HG03439 (cell line): ENCODE results near the gene RNU6-9.

ENCODE experiments used
- ATAC-seq: cut with Tn5 transposase; IDR thresholded peaks from one replicate; pipeline ENCODE4 v1.9.1; 2021; ENCODE audit warnings: mild to moderate bottlenecking, moderate library complexity; ENCODE audit not compliant: unreplicated experiment

RNU6-9 gene

DNA sequence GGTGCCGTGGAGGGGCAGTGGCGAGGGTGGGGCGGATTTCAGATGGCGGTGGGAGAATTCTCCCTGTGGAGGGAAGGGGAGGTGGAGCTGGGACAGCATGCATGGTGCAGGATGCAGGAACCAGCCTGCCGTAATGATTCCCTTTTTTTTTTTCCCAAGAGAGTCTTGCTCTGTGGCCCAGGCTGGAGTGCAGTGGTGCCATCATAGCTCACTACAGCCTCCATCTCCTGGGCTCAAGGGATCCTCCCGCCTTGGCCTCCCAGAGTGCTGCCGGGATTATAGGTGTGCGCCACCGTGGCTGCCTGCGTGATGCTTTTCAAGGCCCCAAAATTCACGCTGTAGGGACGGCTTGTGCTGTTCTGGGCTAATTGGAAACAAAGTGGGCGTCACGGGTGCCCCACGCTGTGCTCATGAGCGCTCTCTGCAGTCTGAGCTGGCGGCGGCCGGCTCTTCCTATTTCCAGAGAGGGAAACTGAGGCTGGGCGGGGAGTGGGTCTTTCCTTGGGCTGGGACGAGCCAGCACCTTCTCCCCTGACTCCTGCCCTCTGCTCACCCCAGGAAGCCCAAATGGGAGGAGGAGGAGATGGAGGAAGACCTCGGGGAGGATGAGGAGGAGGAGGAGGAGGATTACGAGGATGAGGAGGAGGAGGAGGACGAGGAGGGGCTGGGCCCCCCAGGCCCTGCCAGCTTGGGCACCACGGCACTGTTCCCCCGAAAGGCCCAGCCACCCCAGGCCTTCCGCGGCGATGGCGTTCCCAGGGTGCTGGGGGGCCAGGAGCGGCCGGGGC, 38.8 kb downstream of the RNU6-9 start:
- no peak for ATAC-seq

DNA sequence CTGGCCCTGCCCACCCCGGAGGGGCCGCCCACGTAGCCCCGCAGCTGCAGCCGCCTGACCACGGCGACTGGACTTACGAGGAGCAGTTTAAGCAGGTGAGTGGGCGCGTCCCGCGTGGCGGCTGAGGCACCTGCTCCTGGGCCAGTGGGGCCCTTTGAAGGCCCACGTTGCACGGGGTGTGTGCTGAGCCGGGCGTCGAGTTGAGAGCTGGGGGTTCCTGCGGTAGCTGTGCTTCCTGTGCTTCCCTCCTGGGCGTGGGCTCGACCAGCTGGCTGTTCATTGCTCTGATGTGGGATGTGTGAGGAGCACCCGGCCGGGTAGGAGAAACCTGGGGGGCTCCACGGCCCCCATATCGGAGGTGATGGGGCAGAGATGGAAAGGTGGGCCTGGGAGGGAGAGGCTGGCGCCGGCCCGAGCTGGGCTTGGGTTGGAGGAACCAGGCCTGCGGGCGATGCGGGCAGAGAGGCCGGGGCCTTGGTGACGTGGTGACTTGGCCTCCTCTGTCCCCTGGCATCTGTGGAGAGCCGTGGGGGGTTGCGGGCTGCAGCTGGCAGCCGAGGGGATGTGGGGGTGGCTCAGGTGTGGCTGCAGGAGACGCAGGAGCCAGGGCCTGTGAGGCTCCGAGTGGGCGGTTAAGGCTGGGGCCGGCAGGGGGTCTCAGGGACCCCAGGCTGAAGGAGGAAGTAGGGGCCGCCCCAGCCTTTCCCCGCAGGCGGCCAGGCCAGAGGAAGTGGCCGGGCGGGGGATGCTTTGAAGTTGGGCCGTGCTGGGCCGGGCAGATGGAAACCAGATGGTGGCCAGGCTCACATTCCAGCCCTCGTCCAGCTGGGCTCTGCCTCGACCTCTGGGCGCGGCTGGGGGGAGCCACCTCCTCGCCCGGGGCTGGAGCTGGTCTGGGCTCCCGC, 39.6 kb downstream of the RNU6-9 start:
- ATAC-seq, result no peak

DNA sequence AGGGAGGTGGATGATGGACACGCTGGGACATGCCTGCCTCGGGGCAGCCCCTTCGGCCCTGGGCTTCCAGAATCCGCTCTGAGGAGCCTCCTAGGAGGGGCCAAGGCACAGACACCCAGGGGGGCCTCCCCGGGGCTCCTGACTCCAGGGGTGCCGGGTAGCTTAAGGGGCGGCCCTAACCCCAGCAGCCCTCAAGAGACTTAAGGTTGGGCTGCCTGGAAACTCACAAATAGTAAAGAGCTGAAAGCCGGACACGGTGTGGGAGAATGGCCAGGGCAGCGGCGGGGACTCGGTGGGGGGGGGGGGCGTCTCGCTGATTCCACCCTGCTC, 40.2 kb downstream of the RNU6-9 start:
- no peak for ATAC-seq

DNA sequence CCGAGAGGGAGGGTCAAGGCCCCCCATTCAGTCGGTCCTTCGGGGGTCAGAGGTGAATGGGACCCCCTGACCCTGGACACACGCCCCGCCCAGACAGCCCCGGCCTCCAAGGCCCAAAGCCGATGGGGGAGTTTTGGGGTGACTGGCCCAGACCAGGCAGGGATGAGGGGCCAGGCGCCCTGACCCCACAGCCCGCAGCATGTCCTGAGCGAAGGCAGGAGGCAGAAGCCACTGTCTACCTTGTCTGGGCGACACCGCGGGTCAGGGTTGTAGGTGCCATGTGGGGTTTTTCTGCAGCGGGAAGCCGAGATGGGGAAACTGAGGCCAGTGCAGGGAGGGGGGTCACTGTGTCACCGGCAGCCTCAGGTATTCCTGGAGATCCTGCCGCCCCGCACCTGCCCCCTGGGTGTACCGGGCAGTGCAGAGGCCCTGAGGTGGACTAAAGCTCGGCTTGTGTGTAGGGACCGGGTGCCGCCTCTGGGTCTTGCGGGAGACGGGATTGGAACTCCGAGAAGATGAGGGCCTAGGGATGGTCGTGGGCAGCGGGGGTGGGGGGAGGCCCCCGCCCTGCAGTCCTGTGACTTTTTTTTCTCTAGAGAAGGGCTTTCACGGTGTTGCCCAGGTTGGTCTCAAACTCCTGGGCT, 41.0 kb downstream of the RNU6-9 start:
- no peak for ATAC-seq

DNA sequence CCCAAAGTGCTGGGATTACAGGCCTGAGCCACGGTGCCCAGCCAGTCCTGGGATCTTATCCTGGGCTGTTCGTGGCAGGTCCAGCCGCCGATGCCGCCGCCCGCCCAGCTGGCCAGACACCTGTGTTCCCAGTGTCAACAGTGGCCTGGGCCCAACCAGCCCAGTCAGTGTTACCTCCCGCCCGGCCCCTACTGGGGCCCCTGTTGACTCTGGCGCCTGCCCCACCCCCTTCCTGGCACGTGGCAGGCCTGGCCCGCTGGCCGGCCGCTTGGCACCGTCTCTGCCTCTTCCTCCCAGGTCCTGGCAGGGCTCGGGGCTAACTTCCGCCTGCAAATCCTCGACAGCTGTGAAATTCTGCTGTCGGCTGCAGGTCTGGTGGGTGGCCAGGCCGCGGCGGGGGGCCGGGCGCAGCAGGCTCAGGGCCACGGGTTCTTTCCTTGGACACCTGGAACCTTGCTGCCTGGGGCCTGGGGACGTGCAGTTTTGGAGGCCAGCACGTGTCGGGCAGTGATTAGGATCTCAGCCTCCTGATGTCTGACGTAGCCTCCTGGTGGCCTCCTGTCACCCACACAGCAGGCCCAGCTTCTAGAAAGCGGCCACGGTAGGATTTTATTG, 41.7 kb downstream of the RNU6-9 start:
- ATAC-seq, result no peak

DNA sequence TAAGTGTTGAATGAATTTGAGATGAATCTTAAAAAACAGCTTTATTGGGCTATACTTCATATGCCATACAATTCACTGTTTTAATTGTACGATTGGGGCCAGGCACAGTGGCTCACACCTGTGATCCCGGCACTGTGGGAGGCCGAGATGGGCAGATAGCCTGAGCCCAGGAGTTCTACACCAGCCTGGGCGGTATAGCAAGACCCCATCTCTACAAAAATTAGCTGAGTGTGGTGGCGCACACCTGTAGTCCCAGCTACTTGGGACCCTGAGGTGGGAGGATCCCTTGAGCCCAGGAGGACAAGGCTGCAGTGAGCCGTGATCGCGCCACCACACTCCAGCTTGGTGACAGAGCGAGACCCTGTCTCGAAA, 42.9 kb downstream of the RNU6-9 start:
- no peak for ATAC-seq

DNA sequence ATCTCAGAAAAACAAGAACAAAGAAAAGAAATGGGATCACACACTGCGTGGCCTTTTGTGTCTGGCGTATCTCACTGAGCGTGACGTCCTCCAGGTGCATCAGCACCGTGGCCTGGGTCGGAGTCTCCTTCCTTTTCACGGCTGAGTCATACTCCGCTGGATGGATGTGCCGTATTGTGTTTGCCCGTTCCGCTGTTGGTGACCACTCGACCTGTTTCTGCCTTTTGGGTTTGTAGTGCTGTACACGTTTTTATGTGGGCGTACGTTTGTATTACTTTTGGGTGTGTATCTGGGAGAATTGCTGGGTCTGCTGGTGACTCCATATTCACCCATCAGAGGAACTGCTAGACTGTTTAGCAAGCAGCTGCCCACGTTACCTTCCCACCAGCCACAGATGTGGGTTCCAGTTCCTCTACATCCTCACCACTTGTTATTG, 44.0 kb downstream of the RNU6-9 start:
- no peak for ATAC-seq

DNA sequence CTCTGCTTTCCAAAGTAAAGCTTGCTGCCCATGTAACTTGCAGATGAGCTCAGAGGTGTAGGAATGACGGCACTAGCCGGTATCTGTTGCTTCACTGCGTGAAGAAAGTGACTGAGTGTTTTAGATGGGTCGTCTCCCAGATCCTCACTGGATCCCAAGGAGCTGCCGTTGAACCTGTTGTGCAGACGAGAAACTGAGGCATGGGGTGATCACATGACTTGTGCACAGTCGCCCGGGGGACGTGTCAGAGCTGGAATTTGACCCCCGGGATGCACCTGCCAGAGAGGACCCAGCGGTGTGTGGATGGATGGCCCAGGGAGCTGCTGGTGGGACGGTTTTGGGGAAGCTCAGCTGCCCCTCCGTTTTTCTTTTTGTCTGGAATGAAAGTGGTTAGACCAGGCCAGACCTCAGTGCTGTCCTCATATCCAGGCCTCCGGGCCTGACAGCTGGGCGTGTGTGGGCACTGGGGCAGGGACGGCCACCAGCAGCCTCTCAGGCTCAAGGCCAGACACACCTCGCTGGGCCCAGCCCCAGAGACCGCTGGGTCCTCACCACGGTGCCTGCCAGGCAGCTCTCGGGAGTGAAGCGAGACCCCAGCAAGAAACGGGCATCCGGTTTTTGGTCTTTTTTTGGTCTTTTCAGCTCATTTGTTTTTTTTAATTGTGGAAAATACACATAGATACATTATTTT, 45.1 kb downstream of the RNU6-9 start:
- ATAC-seq, result no peak

DNA sequence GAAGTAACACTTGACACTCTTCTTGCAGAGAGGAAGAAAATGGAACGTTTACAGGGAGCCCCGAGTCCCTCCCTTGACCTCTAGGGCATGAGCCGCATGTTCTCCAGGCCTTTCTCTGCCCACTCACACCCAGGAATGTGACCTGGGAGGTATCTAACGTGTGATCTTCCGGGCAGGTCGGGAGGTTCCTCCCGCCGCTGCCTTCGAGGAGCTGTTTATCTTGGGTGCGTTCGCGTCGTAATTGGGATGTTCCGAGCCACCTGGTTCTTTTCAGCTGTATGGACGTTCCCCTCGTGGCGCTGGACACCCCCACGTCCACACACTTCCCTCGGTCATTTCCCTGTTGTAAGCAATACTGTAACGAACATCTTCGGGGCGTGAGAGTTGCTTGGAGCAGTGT, 46.2 kb downstream of the RNU6-9 start:
- no peak for ATAC-seq

DNA sequence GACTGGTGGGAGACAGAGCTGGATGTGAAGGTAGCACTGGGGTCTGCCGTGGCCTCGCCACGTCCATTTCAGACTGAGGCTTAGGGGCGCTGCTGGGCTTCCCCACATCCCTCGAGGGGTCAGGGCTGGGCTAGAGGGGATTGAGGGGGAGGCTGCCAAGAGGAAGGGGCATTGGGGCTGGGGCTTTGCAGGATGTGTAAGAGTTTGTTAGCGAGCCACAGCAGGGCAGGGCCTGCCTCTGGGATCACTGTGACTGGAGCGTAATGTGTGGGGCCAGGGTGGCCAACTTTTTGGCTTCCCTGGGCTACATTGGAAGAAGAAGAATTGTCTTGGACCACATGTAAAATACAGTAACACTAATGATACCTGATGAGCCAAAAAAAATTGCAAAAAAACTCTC, 46.6 kb downstream of the RNU6-9 start:
- no peak for ATAC-seq

DNA sequence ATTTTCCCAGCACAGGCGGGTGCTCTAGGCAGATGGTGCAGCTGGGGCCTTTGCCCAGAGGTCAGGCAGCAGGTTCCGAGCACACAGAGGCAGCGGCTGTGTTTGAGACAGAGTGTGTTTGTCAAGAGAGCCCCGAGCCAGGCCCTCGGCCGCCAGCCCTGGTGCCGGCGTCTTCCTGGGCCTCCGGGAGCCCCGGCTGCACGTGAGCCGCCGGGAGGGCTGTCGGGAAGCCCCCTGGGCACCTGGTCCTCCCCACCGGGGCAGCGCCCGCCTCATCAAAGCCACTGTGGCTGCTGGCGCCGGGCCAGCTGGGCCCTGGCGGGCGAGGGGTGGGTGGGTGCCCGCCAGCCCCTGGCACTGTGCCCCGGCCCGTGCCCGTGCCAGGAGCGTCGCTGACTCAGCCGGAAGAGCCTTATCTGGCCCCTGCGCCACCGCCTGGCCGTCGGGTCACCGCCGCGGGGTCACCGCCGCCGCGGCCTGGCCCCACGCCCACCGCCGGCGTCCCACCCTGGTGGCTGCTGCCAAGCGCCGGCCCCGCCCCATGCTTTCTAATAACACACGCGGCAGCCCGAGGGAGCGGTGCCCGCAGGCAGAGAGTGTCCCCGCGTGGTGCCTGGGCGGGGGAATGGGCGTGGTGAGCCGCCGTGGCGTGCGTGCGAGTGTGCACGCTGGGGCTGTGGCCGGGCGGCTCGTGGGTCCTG, 47.5 kb downstream of the RNU6-9 start:
- ATAC-seq, result peak; percentile 33

DNA sequence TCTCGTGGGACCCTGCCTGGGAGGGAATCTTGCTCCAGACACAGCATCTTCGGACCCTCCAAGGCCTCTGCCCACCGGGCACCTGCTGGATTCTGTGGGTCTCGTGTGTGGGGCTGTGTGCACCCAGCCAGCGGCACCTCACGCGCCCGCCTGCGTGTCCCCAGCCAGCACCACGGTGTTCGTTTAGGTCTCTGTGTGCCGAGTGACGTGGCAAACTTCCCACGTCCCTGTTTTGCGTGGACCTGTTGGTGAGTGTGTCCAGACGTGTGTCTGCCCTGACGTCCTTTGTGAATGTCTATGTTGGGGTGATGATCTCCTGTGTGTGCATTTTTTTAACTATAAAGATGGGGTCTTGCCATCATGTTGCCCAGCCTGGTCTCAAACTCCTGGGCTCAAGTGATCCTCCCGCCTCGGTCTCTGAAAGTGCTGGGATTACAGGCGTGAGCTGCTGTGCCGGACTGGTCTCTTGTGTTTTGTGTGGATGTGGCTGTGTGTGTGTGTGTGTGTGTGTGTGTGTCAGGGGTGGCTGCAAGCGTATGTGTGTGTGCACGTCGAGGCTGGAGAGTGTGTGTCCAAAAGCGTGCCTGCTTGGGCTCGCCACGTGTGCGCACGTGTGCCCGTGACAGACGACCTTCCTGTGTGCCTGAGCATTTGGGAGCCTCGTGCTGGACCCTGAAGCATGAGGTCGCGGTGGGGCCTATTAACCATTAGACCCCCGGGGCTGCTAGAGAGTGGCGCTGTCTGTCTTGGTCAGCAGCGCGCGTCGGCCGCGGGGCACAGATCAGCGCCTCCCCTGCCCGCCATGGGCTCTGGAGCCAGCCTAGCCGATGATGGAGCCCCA, 48.2 kb downstream of the RNU6-9 start:
- ATAC-seq, result no peak

DNA sequence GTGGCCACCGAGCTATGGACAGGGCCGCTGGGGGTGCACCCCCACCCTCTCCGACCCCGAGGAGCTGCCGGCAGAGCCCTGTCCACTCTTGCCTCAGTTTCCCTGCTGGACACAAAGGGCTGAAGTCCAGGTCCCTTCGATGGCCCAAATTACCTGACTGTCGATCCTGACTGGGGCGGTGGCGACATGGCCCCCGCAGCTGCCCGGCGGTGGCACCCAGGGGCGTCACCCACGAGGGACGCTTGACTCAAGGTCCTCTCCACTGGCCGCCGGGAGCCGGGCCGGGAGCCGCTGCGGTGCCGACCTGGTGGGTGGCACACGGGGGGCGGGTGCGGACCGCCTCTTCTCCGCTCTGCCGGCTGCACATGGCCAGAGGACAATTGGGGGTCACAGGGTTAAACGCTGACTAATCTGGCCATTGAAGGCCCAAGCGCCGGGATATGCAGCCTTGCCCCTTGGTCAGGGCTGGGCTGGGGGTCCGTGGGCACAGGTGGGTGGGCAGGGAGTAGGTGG, 48.9 kb downstream of the RNU6-9 start:
- ATAC-seq, result no peak
